ENCODE measurements around the gene RCAN2. TPM values are rescaled to one million over a fixed set of nuclear protein-coding genes. Genes with fewer than 3 reads are reported as not detected.

RCAN2 gene
- total RNA-seq, 1 experiment from 2014 or later = not detected

DNA sequence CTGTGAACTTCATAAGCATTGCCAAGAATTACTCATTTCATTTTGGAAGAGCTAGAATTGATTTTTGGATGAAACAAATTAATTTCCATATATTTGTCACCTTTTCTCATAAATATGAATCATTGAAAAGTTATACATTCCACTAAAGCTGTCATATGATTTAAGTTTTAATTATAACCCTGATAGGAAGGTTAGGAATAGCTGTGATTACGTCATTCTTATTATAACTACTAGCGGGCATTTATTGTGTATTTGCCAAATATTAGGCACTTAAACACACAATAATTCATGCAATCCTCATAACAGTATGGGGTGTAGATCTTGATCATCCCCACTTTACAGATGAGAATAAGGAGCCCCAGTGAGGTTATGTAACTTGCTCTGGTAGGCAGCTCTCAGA is 243.1 kb downstream of the RCAN2 start:
- Mint-ChIP-seq H3K27me3 (ENCODE audit: insufficient read depth, unreplicated experiment) (peaks cover 9% of the 10 kb centered on the region), H3K36me3 (ENCODE audit: insufficient read depth, unreplicated experiment) (no peaks in the 10 kb centered on the region), H3K4me3 (ENCODE audit: unreplicated experiment) (no peak overlapping the region), H3K27ac (ENCODE audit: unreplicated experiment) (no peak overlapping the region), H3K9me3 (ENCODE audit: unreplicated experiment) (no peaks in the 10 kb centered on the region), H3K4me1 (ENCODE audit: low read depth, unreplicated experiment) (no peaks in the 10 kb centered on the region)
- Histone ChIP-seq H3K27me3 (replicated peaks; ENCODE audit: control insufficient read depth, insufficient read depth, low read length) (no peaks in the 10 kb centered on the region), H3K4me3 (ENCODE audit: low read depth, low read length) (no peak overlapping the region), H3K4me1 (no peaks in the 10 kb centered on the region), H3K36me3 (ENCODE audit: control insufficient read depth, insufficient read depth, low read length) (no peaks in the 10 kb centered on the region), H3K9me3 (no peaks in the 10 kb centered on the region)
- DNase-seq = no peak
- ChIA-PET POLR2A (no interaction called here), CTCF (no interaction called here)
- no TSS peak for BruUV-seq (replicated peaks)
- intact Hi-C loops (cut with micrococcal nuclease; ENCODE audit: unreplicated experiment) = no loop called here
- TF ChIP-seq, protein P1, sequence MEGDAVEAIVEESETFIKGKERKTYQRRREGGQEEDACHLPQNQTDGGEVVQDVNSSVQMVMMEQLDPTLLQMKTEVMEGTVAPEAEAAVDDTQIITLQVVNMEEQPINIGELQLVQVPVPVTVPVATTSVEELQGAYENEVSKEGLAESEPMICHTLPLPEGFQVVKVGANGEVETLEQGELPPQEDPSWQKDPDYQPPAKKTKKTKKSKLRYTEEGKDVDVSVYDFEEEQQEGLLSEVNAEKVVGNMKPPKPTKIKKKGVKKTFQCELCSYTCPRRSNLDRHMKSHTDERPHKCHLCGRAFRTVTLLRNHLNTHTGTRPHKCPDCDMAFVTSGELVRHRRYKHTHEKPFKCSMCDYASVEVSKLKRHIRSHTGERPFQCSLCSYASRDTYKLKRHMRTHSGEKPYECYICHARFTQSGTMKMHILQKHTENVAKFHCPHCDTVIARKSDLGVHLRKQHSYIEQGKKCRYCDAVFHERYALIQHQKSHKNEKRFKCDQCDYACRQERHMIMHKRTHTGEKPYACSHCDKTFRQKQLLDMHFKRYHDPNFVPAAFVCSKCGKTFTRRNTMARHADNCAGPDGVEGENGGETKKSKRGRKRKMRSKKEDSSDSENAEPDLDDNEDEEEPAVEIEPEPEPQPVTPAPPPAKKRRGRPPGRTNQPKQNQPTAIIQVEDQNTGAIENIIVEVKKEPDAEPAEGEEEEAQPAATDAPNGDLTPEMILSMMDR (IDR thresholded peaks at IDR 0.05; ENCODE audit: insufficient read depth in 1 of 2, low read depth in 1 of 2, low read length in 1 of 2, severe bottlenecking in 1 of 2, unreplicated experiment in 1 of 2) = no peak

DNA sequence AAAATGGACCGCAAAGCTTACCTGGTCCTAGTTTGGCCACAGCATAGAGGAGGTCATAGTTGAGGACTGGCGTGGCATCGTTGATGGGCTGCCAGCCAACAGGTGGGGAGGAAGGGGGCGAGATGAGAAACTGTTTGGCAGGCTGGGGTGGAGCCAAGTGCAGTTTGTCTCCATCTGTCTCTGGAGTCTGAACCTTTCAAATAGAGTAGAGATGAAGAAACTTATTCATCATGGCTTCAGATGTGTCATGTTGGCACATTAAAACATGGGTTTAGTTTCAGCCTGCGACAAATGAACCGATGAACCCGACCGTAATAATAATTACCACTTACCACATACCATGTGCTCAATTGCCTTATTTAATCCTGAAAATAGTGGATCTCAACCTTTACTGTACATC is 244.5 kb downstream of the RCAN2 start:
- POLR2A ChIA-PET = no interaction called here
- no peaks in the 10 kb centered on the region for H3K36me3 ChIP-seq (ENCODE audit: control insufficient read depth, insufficient read depth, low read length)
- DNase-seq = no peak
- Mint-ChIP-seq H3K27ac (ENCODE audit: unreplicated experiment) (no peak overlapping the region), H3K27me3 (ENCODE audit: insufficient read depth, unreplicated experiment) (peaks cover 9% of the 10 kb centered on the region), H3K9me3 (ENCODE audit: unreplicated experiment) (no peaks in the 10 kb centered on the region), H3K36me3 (ENCODE audit: insufficient read depth, unreplicated experiment) (no peaks in the 10 kb centered on the region), H3K4me3 (ENCODE audit: unreplicated experiment) (no peak overlapping the region), H3K4me1 (ENCODE audit: low read depth, unreplicated experiment) (no peaks in the 10 kb centered on the region)
- no TSS peak for BruUV-seq (replicated peaks)
- H3K27me3 ChIP-seq (replicated peaks; ENCODE audit: control insufficient read depth, insufficient read depth, low read length) = no peaks in the 10 kb centered on the region
- CTCF ChIA-PET = no interaction called here
- H3K4me3 ChIP-seq (ENCODE audit: low read depth, low read length) = no peak overlapping the region
- intact Hi-C loops (cut with micrococcal nuclease; ENCODE audit: unreplicated experiment) = no loop called here
- H3K9me3 ChIP-seq = no peaks in the 10 kb centered on the region
- H3K4me1 ChIP-seq = no peaks in the 10 kb centered on the region
- TF ChIP-seq, protein P1 (IDR thresholded peaks at IDR 0.05; ENCODE audit: insufficient read depth in 1 of 2, low read depth in 1 of 2, low read length in 1 of 2, severe bottlenecking in 1 of 2, unreplicated experiment in 1 of 2) = no peak

DNA sequence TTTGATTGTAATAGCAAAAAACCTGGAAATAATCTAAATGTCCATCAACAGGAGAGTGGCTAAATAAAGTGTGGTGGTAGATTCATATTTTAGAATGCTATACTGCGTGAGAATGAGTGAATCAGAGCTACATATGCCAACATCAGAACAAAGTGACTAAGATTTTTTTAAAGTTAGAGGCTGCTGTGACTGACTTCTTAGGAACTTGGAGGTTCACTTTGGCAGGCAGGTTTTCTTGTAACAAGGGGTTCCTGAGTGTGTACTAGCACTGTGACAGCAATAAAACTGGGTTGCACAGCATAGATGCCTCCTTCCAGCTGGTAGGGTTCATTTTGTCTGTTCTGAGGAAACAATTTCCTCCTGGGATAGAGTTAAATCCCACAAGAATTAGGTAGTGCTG is 245.2 kb downstream of the RCAN2 start:
- no peak overlapping the region for H3K4me3 Mint-ChIP-seq (ENCODE audit: unreplicated experiment)
- POLR2A ChIA-PET = no interaction called here
- Histone ChIP-seq H3K9me3 (no peaks in the 10 kb centered on the region), H3K4me1 (no peaks in the 10 kb centered on the region), H3K27me3 (replicated peaks; ENCODE audit: control insufficient read depth, insufficient read depth, low read length) (no peaks in the 10 kb centered on the region), H3K4me3 (ENCODE audit: low read depth, low read length) (no peak overlapping the region), H3K36me3 (ENCODE audit: control insufficient read depth, insufficient read depth, low read length) (no peaks in the 10 kb centered on the region)
- no peaks in the 10 kb centered on the region for H3K9me3 Mint-ChIP-seq (ENCODE audit: unreplicated experiment)
- CTCF ChIA-PET = no interaction called here
- H3K4me1 Mint-ChIP-seq (ENCODE audit: low read depth, unreplicated experiment) = no peaks in the 10 kb centered on the region
- peaks cover 9% of the 10 kb centered on the region for H3K27me3 Mint-ChIP-seq (ENCODE audit: insufficient read depth, unreplicated experiment)
- BruUV-seq (replicated peaks) = no TSS peak
- intact Hi-C loops (cut with micrococcal nuclease; ENCODE audit: unreplicated experiment) = no loop called here
- H3K27ac Mint-ChIP-seq (ENCODE audit: unreplicated experiment) = no peak overlapping the region
- TF ChIP-seq, protein P1 (IDR thresholded peaks at IDR 0.05; ENCODE audit: insufficient read depth in 1 of 2, low read depth in 1 of 2, low read length in 1 of 2, severe bottlenecking in 1 of 2, unreplicated experiment in 1 of 2) = no peak
- DNase-seq = no peak
- H3K36me3 Mint-ChIP-seq (ENCODE audit: insufficient read depth, unreplicated experiment) = no peaks in the 10 kb centered on the region

All from Caco-2 (cell line).